NCI-H345 treated with DMSO at 0.1 percent for 48 hours (cell line): Measurements from ENCODE around the gene ZBTB40.

Experiments
- DNase-seq: peaks from one replicate; lab custom pipeline; 2025; ENCODE audit not compliant: unreplicated experiment; lab: John Stamatoyannopoulos, UW

ZBTB40 gene

GRCh38 chr1:22431965-22432364, 19.7 kb upstream of the ZBTB40 start:
- no peak for DNase-seq

GRCh38 chr1:22434717-22435116, 16.9 kb upstream of the ZBTB40 start:
- DNase-seq: no peak

- no peak for DNase-seq
Measured at GRCh38 chr1:22436948-22437347, 14.7 kb upstream of the ZBTB40 start.

GRCh38 chr1:22437573-22437972, 14.1 kb upstream of the ZBTB40 start:
- no peak for DNase-seq

- DNase-seq: no peak
Measured at GRCh38 chr1:22440582-22440981, 11.1 kb upstream of the ZBTB40 start.

- DNase-seq: no peak
Measured at GRCh38 chr1:22442212-22442894, 9.3 kb upstream of the ZBTB40 start.

- DNase-seq: no peak
Measured at GRCh38 chr1:22443332-22443731, 8.3 kb upstream of the ZBTB40 start.

- DNase-seq: no peak
Measured at GRCh38 chr1:22444856-22445255, 6.8 kb upstream of the ZBTB40 start.

- no peak for DNase-seq
Measured at GRCh38 chr1:22447621-22448111, 4.0 kb upstream of the ZBTB40 start.

GRCh38 chr1:22449636-22450035, 2.0 kb upstream of the ZBTB40 start:
- no peak for DNase-seq

- DNase-seq: peak; percentile 87
Measured at GRCh38 chr1:22450351-22451021, 1.2 kb upstream of the ZBTB40 start.

GRCh38 chr1:22452481-22452957, 868 bp downstream of the ZBTB40 start:
- DNase-seq: peak; percentile 60

- no peak for DNase-seq
Measured at GRCh38 chr1:22453181-22453580, 1.5 kb downstream of the ZBTB40 start.

GRCh38 chr1:22454476-22455056, 2.9 kb downstream of the ZBTB40 start:
- no peak for DNase-seq

GRCh38 chr1:22457345-22457744, 5.7 kb downstream of the ZBTB40 start:
- no peak for DNase-seq

- DNase-seq: no peak
Measured at GRCh38 chr1:22457836-22458235, 6.2 kb downstream of the ZBTB40 start.

GRCh38 chr1:22461100-22461499, 9.4 kb downstream of the ZBTB40 start:
- DNase-seq: no peak

GRCh38 chr1:22461678-22462527, 10.3 kb downstream of the ZBTB40 start:
- no peak for DNase-seq

- DNase-seq: no peak
Measured at GRCh38 chr1:22462928-22463327, 11.3 kb downstream of the ZBTB40 start.

GRCh38 chr1:22465015-22465565, 13.4 kb downstream of the ZBTB40 start:
- no peak for DNase-seq

- no peak for DNase-seq
Measured at GRCh38 chr1:22465671-22466070, 14.0 kb downstream of the ZBTB40 start.
